HG03060 (cell line): ENCODE measurements around the gene RGS11.

Source experiments
- ATAC-seq: cut with Tn5 transposase; IDR thresholded peaks from one replicate; pipeline ENCODE4 v1.9.1; 2021; ENCODE audit warnings: low read depth, moderate number of reproducible peaks; ENCODE audit not compliant: unreplicated experiment

Gene RGS11

GRCh38 chr16:275786-276232 lies at the start of gene RGS11:
RGS11 (minus strand) TSS chr16:275944; CDS start chr16:275911, 33 bp downstream.
- no peak for ATAC-seq

DNA sequence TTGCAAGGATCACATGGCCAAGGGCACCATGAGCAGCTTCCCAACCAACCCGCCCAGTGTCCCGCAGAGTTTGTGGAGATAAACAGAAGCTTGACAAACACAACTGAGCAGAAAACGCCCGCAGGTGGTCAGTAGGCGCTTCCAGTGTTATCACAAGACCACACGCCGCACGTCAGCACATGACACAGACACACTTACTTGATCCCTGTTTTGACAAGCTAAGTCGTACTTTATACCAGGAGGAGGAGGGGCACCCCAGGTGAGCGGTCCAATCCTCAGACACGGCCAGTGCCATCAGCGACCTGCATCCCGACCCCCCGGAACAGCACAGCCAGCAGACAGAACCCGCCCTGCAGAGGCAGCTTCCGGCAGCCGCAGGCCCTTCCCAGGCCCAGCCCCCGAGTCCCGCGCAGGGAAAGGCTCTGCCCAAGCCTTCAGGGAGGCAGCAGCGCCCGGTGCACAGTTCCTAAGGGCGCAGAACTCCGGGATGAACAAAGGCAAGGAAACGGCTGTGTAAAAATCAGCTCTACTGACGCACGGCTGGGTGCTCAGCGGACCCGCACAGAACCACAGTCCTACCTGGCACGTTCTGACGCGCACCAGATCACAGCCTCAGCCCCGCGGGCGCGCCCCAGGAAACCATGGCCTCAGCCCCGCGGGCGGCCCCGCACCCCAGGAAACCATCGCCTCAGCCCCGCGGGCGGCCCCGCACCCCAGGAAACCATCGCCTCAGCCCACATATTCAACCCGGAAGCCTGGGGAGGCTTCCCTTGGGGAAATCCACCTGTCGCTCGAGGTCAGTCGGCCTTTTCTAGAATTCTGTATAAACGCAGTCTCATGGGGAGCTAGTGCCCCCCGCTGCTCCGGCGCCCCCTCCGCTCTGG lies 48.9 kb upstream of the RGS11 start:
- no peak for ATAC-seq

DNA sequence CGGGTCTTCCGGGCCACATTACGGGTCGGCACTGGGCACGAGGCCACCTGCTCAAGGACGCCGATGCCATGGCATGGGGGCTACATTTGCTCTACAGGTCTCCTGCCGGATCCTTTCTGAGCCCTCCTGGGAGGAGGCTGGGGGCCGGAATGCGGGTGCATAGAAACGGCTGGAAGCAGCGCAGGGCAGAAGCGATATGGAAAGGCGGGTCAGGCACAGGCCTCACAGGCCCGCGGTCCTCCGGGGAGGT lies 48.4 kb upstream of the RGS11 start:
- no peak for ATAC-seq

DNA sequence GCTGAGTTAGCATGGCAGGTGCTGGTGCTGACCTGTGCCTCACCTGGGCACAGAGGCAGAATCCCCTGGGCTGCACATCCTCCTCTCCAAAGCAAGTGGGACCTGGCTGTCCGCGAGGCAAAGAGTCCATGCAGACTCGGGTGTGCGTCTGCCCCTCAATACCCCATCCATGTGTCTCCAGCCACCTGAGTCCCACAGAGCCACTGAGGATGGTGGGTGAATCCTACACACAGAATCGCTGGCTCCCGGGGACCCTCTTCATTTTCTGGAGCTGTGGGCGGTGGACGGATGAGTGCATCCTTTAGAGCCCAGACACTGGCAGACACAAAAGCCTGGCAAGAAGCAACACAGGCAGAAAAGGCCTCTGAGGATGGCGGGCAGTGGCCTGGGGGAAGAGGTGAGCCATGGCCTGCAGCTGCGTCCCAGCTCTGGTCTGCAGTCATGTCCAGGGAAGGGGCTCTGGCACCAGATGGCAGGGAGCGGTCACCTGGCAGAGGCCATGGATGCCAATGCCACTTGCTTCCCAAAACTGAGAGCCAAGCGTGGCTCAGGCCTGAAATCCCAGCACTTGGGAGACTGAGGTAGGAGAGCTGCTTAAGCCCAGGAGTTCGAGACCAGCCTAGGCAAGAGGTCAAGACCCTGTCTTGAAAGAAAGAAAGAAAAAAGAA lies 46.9 kb upstream of the RGS11 start:
- no peak for ATAC-seq

GRCh38 chr16:321532-321931 lies 45.8 kb upstream of the RGS11 start:
- ATAC-seq = no peak

- ATAC-seq = no peak
Observed at GRCh38 chr16:320206-320605, 44.5 kb upstream of the RGS11 start.

- no peak for ATAC-seq
Observed at GRCh38 chr16:318628-319027, 42.9 kb upstream of the RGS11 start.

GRCh38 chr16:317583-317982 lies 41.8 kb upstream of the RGS11 start:
- no peak for ATAC-seq

DNA sequence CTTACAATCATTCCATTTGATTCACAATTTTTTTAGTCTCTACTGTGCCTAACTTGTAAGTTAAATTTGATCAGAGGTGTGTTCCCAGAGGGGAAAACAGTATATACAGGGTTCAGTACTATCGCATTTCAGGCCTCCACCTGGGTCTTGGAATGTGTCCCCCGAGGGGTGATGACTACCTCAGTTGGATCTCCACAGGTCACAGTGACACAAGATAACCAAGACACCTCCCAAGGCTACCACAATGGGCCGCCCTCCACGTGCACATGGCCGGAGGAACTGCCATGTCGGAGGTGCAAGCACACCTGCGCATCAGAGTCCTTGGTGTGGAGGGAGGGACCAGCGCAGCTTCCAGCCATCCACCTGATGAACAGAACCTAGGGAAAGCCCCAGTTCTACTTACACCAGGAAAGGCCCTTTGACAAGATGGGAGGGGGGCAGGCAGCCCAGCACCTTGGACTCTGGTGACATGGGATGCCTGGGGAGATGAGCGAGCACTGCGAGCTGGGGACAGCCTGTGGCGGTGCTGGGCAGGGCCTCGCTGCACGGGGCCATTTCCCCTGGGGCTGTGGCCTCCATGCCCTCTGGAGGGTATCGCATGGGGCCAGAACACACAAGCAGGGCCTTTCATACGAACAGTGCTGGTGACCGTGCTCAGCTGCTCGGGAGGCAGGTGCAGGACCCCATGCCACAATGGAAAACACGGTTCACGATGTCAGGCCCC lies 41.2 kb upstream of the RGS11 start:
- no peak for ATAC-seq

DNA sequence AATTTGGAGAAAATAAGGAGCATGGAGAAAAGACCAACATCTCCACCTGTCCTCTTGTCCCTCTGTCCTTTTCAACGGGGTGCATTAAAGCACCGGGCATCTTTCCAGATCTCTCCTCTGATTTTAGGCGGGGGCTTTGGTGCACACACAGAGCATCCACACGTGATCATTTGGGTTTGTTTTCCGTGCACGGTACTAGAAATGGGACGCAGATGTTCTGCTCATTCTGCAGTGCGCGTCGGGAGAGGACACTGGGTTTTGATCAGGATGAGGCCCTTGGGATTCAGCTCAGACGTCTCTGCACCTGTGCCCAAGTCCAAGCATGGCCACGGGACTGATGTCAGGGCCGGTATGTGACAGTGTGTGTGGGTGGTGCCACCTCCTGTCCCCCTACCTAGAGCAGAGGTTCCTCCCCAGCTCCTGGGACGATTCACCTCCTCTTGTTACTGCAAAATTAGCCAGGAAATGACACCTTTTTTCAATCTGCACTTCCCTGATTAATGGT lies 39.1 kb upstream of the RGS11 start:
- ATAC-seq = no peak

- ATAC-seq = no peak
Observed at GRCh38 chr16:314351-314750, 38.6 kb upstream of the RGS11 start.

DNA sequence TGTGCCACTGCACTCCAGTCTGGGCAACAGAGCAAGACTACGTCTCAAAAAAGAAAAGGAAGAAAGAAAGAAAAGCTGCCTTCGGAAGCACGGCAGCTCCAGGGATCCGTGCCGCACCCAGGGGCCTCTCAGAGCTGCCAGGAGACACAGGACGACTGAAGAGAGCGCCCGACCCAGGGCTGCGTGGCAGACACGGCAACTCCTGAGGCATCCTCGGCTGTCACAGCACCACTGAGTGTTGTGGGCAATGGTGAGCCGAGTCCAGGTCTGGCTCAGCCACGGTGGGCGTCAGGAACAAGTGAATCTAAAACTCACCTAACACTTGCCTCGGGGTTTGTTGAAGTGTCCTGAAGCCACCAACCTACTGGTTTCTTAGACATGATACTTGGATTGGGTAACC lies 36.0 kb upstream of the RGS11 start:
- no peak for ATAC-seq

GRCh38 chr16:309476-309875 lies 33.7 kb upstream of the RGS11 start:
- ATAC-seq = no peak

DNA sequence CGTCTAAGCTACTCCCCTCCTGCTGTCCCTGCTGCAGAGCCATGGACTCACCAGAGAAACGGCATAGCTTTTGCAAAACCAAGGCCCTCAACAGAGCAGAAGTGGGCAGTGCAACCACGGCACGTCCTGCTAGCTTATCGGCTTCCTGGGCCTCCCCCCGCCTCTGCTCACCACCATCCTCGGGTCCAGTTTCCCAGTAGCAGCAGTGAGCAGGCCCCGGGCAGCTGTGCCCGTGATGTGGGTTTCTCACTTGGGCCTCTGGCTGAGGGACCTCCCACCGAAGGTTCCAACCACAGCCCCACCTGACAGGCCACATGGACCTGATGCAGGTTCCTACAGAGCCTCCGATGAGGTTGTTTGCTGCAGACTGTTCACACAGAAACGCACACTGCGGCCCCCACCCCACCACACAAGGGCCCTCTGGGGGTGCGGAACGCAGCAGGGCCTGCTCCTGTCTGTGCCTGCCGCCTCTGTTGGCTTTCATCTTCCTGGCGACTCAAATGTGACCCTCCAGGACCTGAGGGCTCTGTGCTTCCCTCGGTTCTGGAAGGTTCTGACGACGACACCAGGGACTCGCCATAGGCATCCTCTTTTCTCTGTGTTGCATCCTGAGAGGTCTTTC lies 32.1 kb upstream of the RGS11 start:
- no peak for ATAC-seq

DNA sequence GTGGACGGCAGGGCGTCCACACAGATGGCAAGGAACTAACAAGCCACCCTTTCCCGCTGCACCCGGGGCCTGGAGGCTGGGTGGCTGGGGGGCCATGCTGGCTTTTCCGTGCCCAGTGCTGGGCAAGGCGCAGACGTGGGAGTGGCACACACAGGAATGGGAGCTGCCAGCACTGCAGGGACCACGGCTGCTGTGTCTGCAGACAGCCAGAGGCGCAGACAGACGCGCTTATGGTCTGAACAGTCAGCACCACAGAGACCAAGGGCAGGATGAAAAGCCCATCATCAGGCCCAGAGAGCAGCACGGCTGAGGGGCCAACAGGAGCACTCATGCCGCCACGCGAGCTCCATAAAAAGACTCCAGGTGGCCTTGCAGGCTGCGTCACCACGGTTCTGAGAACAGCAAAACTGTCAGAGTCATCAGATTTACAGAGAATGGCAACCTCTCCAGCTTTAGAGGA lies 31.2 kb upstream of the RGS11 start:
- no peak for ATAC-seq

- no peak for ATAC-seq
Observed at GRCh38 chr16:305916-306626, 30.3 kb upstream of the RGS11 start.

GRCh38 chr16:303760-304505 lies 28.2 kb upstream of the RGS11 start:
- no peak for ATAC-seq

- ATAC-seq = no peak
Observed at GRCh38 chr16:301950-302349, 26.2 kb upstream of the RGS11 start.

DNA sequence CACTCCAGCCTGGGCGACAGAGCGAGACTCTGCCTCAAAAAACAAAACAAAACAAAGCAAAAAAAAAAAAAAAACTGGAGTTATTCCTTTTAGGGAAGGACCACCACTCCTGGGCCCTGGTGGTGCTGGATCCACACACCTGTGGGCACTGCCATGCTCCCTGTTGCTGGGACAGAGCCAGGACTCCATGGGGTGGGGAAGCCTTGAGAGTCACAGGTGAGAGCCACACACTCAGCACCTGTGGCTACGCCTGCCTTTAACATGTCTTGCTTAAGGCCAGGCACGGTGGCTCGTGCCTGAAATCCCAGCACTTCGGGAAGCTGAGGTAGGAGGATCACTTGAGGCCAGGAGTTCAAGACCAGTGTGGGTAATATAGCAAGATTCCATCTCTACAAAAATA lies 25.5 kb upstream of the RGS11 start:
- no peak for ATAC-seq

DNA sequence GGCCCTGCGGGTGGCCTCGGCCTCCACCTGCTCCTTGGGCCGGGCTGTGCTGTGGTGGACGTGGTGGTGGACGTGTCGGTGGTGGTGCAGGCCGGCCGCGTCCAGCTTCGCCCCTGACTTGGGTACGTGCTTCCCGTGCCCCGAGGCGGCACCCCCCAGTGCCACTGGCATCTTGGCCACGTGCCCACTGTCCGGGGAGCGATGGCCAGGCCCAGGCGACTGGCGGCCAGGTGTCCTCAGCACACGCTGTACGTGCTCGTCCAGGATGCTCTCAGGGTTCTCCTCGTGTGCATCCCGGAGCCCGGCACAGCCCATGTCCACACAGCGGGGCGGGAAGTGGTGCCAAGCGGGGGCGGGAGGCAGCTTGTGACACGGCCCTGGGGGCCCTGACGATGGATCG lies 22.1 kb upstream of the RGS11 start:
- ATAC-seq = no peak
